ENCODE data around the gene TMX4. TPM values are rescaled to one million over a fixed set of nuclear protein-coding genes. Genes with fewer than 3 reads are reported as not detected.

Gene TMX4
- total and polyA plus RNA-seq, 2 of the 8 experiments (the other 6 are each of a cell fraction or from before 2014, with no cell fraction given), result 2.1 to 7.8 TPM

DNA sequence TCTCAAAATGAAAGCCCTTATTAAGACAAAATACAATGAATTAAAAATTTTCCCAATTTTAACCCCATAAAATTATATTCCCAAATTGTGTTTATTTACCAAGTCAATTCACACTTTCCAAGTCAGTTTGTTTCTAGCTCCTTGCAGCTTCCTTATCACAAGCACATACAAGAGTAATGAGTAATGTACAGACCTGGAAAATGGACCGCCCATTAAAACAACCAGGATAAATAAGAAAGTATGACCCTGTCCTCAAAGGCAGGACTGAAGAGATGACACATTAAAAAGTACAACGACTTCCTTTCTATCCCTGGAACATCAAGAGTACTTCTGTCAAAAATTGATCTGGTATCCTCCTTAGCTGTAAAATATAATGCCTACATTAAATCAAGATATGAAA lies 47.1 kb upstream of the TMX4 start:
- H2BK5ac ChIP-seq (ENCODE audit: low read depth, low read length), result no peak overlapping the region
- FAIRE-seq, result no peak
- H3K36me3 ChIP-seq (ENCODE audit: control insufficient read depth in 2 of 4, insufficient read depth in 4 of 4, low read length in 3 of 4), result no peaks in the 10 kb centered on the region
- H2AFZ ChIP-seq (ENCODE audit: low read length), result no peak overlapping the region
- no peak overlapping the region for H3K18ac ChIP-seq (ENCODE audit: extremely low read depth, low read length)
- no peak overlapping the region for H3K4ac ChIP-seq (replicated peaks; ENCODE audit: insufficient read length, low read depth, low read length)
- no peaks in the 10 kb centered on the region for H3K23me2 ChIP-seq (ENCODE audit: low read depth, low read length)
- no peak overlapping the region for H2AK5ac ChIP-seq (ENCODE audit: low read depth, low read length)
- WGBS, 2 experiments (ENCODE audit: extremely low coverage in 1 of 2, insufficient coverage in 1 of 2, insufficient read length in 1 of 2, insufficient replicate concordance in 2 of 2, low coverage in 1 of 2, low lambda C conversion rate in 2 of 2, missing lambda C conversion rate in 1 of 2), result 92% methylated on average over 2 of the region's 2 CpGs; no CpG with 5 or more reads in 1 of the 2 experiments
- no peak overlapping the region for H4K8ac ChIP-seq (ENCODE audit: extremely low read depth, insufficient read depth, low read length)
- H2BK120ac ChIP-seq (replicated peaks; ENCODE audit: low read depth, low read length), result no peak overlapping the region
- H4K5ac ChIP-seq (ENCODE audit: insufficient read length, low read depth, low read length), result no peak overlapping the region
- POLR2A ChIA-PET (ENCODE audit: partially characterized antibody), result no interaction called here
- no peaks in the 10 kb centered on the region for H3K79me1 ChIP-seq (ENCODE audit: low read depth, low read length)
- no peak overlapping the region for H3K4me3 ChIP-seq (ENCODE audit: extremely low read depth in 1 of 4, insufficient read depth in 2 of 4, low read depth in 3 of 4, low read length in 4 of 4)
- H3K27ac ChIP-seq (ENCODE audit: low read depth, low read length), result no peak overlapping the region
- H3K14ac ChIP-seq (ENCODE audit: insufficient read length), result no peak overlapping the region
- H3K4me1 ChIP-seq (replicated peaks in 1 of 4; ENCODE audit: control insufficient read depth in 3 of 4, insufficient read depth in 4 of 4, low read length in 3 of 4), result no peaks in the 10 kb centered on the region
- H4K20me1 ChIP-seq (replicated peaks in 1 of 2; ENCODE audit: control insufficient read depth in 1 of 2, insufficient read depth in 2 of 2, low read length in 2 of 2), result no peaks in the 10 kb centered on the region
- H2BK20ac ChIP-seq (ENCODE audit: low read length), result no peak overlapping the region
- H2BK12ac ChIP-seq (ENCODE audit: low read depth, low read length), result no peak overlapping the region
- H3K56ac ChIP-seq (replicated peaks; ENCODE audit: insufficient read length, low read depth, low read length), result no peak overlapping the region
- H3K9me3 ChIP-seq (ENCODE audit: insufficient read depth in 2 of 2, low read depth in 1 of 2, low read length in 1 of 2), result no peaks in the 10 kb centered on the region
- no peaks in the 10 kb centered on the region for H3K79me2 ChIP-seq (ENCODE audit: control insufficient read depth in 1 of 2, insufficient read depth in 2 of 2, low read length in 2 of 2)
- H4K91ac ChIP-seq (replicated peaks; ENCODE audit: insufficient read length, low read length), result no peak overlapping the region
- CTCF ChIA-PET (ENCODE audit: partially characterized antibody), result interaction anchor here (0.8 to 1.7 kb wide), 4 partner anchors 13 to 22 kb away, joined by 3 to 5 read pairs (median 3); no protein-coding TSS in a partner anchor
- H2BK15ac ChIP-seq (ENCODE audit: low read length), result no peak overlapping the region
- H3K27me3 ChIP-seq (replicated peaks in 1 of 4; ENCODE audit: control insufficient read depth in 3 of 4, extremely low read depth in 1 of 4, insufficient read depth in 3 of 4, low read length in 3 of 4), result no peaks in the 10 kb centered on the region
- no peak for DNase-seq (ENCODE audit: low read depth in 1 of 2, low spot score in 2 of 2)
- H3K9ac ChIP-seq (replicated peaks in 1 of 4; ENCODE audit: extremely low read depth in 1 of 4, low read depth in 3 of 4, low read length in 3 of 4), result no peak overlapping the region
- no peak overlapping the region for H3K23ac ChIP-seq (ENCODE audit: insufficient read length)
- H3K4me2 ChIP-seq (ENCODE audit: insufficient read depth in 1 of 2, low read depth in 2 of 2, low read length in 2 of 2), result no peak overlapping the region
- TF ChIP-seq RNF2 (IDR thresholded peaks at IDR 0.05; ENCODE audit: borderline replicate concordance, low read depth, low read length, missing control alignments, poor library complexity, severe bottlenecking) (no peak), CREB1 (IDR thresholded peaks at IDR 0.05) (no peak), RXRA (IDR thresholded peaks at IDR 0.05; ENCODE audit: insufficient read depth, low read depth, low read length) (no peak), TAF1 (IDR thresholded peaks at IDR 0.05; ENCODE audit: low read depth, low read length) (no peak), BCL11A (IDR thresholded peaks at IDR 0.05; ENCODE audit: low read depth in 2 of 2, low read length in 2 of 2) (no peak), TCF12 (IDR thresholded peaks at IDR 0.05; ENCODE audit: low read depth, low read length) (no peak), HDAC2 (IDR thresholded peaks at IDR 0.05; ENCODE audit: borderline replicate concordance in 1 of 2, low read depth in 2 of 2, low read length in 2 of 2) (no peak), KDM5A (IDR thresholded peaks at IDR 0.05; ENCODE audit: low read length) (no peak), CTBP2 (IDR thresholded peaks at IDR 0.05; ENCODE audit: borderline replicate concordance, insufficient read depth, insufficient read length, low read length) (no peak), EZH2 (IDR thresholded peaks at IDR 0.05; ENCODE audit: low read depth, low read length, severe bottlenecking) (no peak), TEAD4 (IDR thresholded peaks at IDR 0.05; ENCODE audit: low read depth, low read length) (no peak)
- TF ChIP-seq, protein P1, sequence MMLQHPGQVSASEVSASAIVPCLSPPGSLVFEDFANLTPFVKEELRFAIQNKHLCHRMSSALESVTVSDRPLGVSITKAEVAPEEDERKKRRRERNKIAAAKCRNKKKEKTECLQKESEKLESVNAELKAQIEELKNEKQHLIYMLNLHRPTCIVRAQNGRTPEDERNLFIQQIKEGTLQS (IDR thresholded peaks at IDR 0.05; ENCODE audit: insufficient read depth, low read depth, low read length), result no peak
- TF ChIP-seq, protein P2, sequence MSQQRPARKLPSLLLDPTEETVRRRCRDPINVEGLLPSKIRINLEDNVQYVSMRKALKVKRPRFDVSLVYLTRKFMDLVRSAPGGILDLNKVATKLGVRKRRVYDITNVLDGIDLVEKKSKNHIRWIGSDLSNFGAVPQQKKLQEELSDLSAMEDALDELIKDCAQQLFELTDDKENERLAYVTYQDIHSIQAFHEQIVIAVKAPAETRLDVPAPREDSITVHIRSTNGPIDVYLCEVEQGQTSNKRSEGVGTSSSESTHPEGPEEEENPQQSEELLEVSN (IDR thresholded peaks at IDR 0.05), result no peak

All from H1 (cell line).